K562 (cell line): ENCODE results near the gene ZBTB32. TPM values are rescaled to one million over a fixed set of nuclear protein-coding genes. Genes with fewer than 3 reads are reported as not detected.

ENCODE experiments used
- CBFA2T2 ChIP-seq: fragments of 450-650 bp; conservative IDR thresholded peaks from 2 replicates; pipeline ENCODE4 v1.6.1; 2017; ENCODE audit warnings: mild to moderate bottlenecking
- CREM ChIP-seq: IDR thresholded peaks from 2 replicates; pipeline ENCODE4 v1.6.1; 2014; ENCODE audit warnings: antibody characterized with exemption, low read depth
- E2F8 ChIP-seq: fragments of 450-650 bp; IDR thresholded peaks from 2 replicates; pipeline ENCODE4 v1.7.1; 2018; ENCODE audit warnings: mild to moderate bottlenecking, low read depth; ENCODE audit not compliant: partially characterized antibody
- GTF2E2 ChIP-seq: fragments of 200-800 bp; sonication (Bioruptor generic); IDR thresholded peaks from 2 replicates; pipeline ENCODE4 v1.6.1; 2016; ENCODE audit warnings: missing genetic modification characterization, missing compliant biosample characterization
- HDAC1 ChIP-seq, 2 experiments: fragments of 450-650 bp; IDR thresholded peaks; 2 replicates each; pipeline ENCODE4 v1.6.1; 2016 to 2017; ENCODE audit warnings: inconsistent platforms in 1 of 2, mild to moderate bottlenecking in 1 of 2, moderate library complexity in 1 of 2
- HES1 ChIP-seq: fragments of 450-650 bp; IDR thresholded peaks from 2 replicates; pipeline ENCODE4 v1.6.1; 2016; ENCODE audit warnings: low read depth, mild to moderate bottlenecking, moderate library complexity
- KDM1A ChIP-seq, 2 experiments: fragments of 450-650 bp; IDR thresholded peaks; 2 replicates each; pipeline ENCODE4 v1.6.1; 2016; ENCODE audit warnings: mild to moderate bottlenecking in 2 of 2
- MEIS2 ChIP-seq: fragments of 450-650 bp; IDR thresholded peaks from 2 replicates; pipeline ENCODE4 v1.6.1; 2014; ENCODE audit warnings: mild to moderate bottlenecking; ENCODE audit not compliant: partially characterized antibody
- MYC ChIP-seq, 2 experiments: fragments of 250-450 bp in 1 of 2; sonication (Bioruptor Pico) in 1 of 2; IDR thresholded peaks; 2 replicates each; pipeline versions ENCODE4 v1.5.1 to v1.6.1; 2012 to 2021; ENCODE audit warnings: low read depth in 2 of 2, borderline replicate concordance in 1 of 2, improper control_type of control experiment in 1 of 2, low read length in 1 of 2, mild to moderate bottlenecking in 1 of 2, moderate library complexity in 1 of 2
- NFRKB ChIP-seq: fragments of 450-650 bp; IDR thresholded peaks from 2 replicates; pipeline ENCODE4 v1.6.1; 2016; ENCODE audit warnings: low read depth
- NR4A1 ChIP-seq, 2 experiments: fragments of 250-450 bp in 1 of 2; fragments of 450-650 bp in 1 of 2; sonication (Bioruptor Pico) in 1 of 2; IDR thresholded peaks; 2 replicates each; pipeline versions ENCODE4 v1.4.0 to v1.6.1; 2016 to 2020; ENCODE audit warnings: mild to moderate bottlenecking in 2 of 2, missing compliant biosample characterization in 1 of 2, missing genetic modification characterization in 1 of 2, moderate library complexity in 1 of 2
- NRF1 ChIP-seq, 2 experiments: fragments of 450-650 bp; IDR thresholded peaks in 1 of 2; conservative IDR thresholded peaks in 1 of 2; 2 replicates each; pipeline ENCODE4 v1.6.1; 2014; ENCODE audit warnings: mild to moderate bottlenecking in 2 of 2
- POLR2B ChIP-seq: fragments of 450-650 bp; IDR thresholded peaks from 2 replicates; pipeline ENCODE4 v1.6.1; 2018; ENCODE audit warnings: low read depth; ENCODE audit not compliant: partially characterized antibody
- PRMT5 ChIP-seq: sonication (generic); formaldehyde crosslinking; IDR thresholded peaks from 2 replicates; pipeline ENCODE4 v1.5.0; 2020; ENCODE audit warnings: missing genetic modification reagents
- RB1 ChIP-seq: fragments of 450-650 bp; IDR thresholded peaks from 2 replicates; pipeline ENCODE4 v1.6.1; 2017; ENCODE audit warnings: low read depth, mild to moderate bottlenecking
- TCF7 ChIP-seq: sonication (generic); IDR thresholded peaks from 2 replicates; pipeline ENCODE4 v1.6.1; 2016; ENCODE audit warnings: antibody characterized with exemption, borderline replicate concordance
- TOE1 ChIP-seq, 2 experiments: fragments of 450-650 bp in 1 of 2; sonication (generic) in 1 of 2; formaldehyde crosslinking in 1 of 2; IDR thresholded peaks; 2 replicates each; pipeline versions ENCODE4 v1.7.1 to v1.8.0; 2016 to 2022; ENCODE audit warnings: borderline replicate concordance in 2 of 2, mild to moderate bottlenecking in 2 of 2, antibody characterized with exemption in 1 of 2, inconsistent platforms in 1 of 2, low read depth in 1 of 2, missing genetic modification reagents in 1 of 2, moderate library complexity in 1 of 2
- TRIM28 ChIP-seq: fragments of 450-650 bp; IDR thresholded peaks from 2 replicates; pipeline ENCODE4 v1.6.1; 2017
- ZBTB33 ChIP-seq: sonication (generic); formaldehyde crosslinking; IDR thresholded peaks from 2 replicates; pipeline ENCODE4 v1.8.1; 2023; ENCODE audit warnings: mild to moderate bottlenecking, missing genetic modification reagents
- ZBTB34 ChIP-seq: fragments of 250-450 bp; sonication (Bioruptor Pico); IDR thresholded peaks from 2 replicates; pipeline ENCODE4 v1.8.0; 2021; ENCODE audit warnings: mild to moderate bottlenecking, moderate library complexity
- ZNF41 ChIP-seq: fragments of 250-450 bp; sonication (Bioruptor Pico); conservative IDR thresholded peaks from 2 replicates; pipeline ENCODE4 v1.4.0; 2020; ENCODE audit warnings: mild to moderate bottlenecking
- polyA plus RNA-seq, 8 experiments: library from polyadenylated mRNA; depleted of rRNA in 4 of 8; stranded (reverse) in 5 of 8; unstranded in 3 of 8; fragments of >200 nt; fragmentation: Nextera tagmentation in 2 of 8; fragmentation: Illumina TruSeq in 1 of 8; extraction: Ambion mirVana in 2 of 8; extraction: Trizol in 1 of 8; gene quantifications; 2 replicates each; pipeline versions ENCODE4 v1.2.1 to v1.2.3, GENCODE V29; 2011 to 2014; ENCODE audit warnings: inconsistent platforms in 1 of 8, missing spikeins in 1 of 8
- total RNA-seq, 7 experiments: library from RNA; depleted of rRNA in 6 of 7; stranded (reverse); fragments of >200 nt in 6 of 7; fragmentation: Illumina TruSeq in 2 of 7; extraction: Trizol in 2 of 7; gene quantifications; 2 replicates each; pipeline versions ENCODE4 v1.2.1 to v1.2.3, GENCODE V29; 2011 to 2021; ENCODE audit warnings: low replicate concordance in 1 of 7

Gene ZBTB32
- total and polyA plus RNA-seq, 9 of the 15 experiments (the other 6 are each of a cell fraction or from before 2014, with no cell fraction given), result 0.20 TPM; not detected in 8

- TF ChIP-seq E2F8 (no peak), NR4A1 (CRISPR knock-in tag; IDR thresholded peaks at IDR 0.05) (no peak), NR4A1 (tag; IDR thresholded peaks at IDR 0.05) (no peak), TOE1 (IDR thresholded peaks at IDR 0.05; ENCODE audit: borderline replicate concordance) (peak; percentile 50), TOE1 (CRISPR knock-in tag; IDR thresholded peaks at IDR 0.05; ENCODE audit: borderline replicate concordance, low read depth) (no peak), CREM (no peak), POLR2B (no peak), MYC (IDR thresholded peaks at IDR 0.05; ENCODE audit: low read depth, low read length) (peak; percentile 54; the same call in 1 of the 2 replicates), MYC (CRISPR knock-in tag; IDR thresholded peaks at IDR 0.05; ENCODE audit: borderline replicate concordance, low read depth) (no peak), ZBTB34 (CRISPR knock-in tag) (no peak), RB1 (no peak), ZBTB33 (CRISPR knock-in tag) (no peak), NRF1 (conservative IDR thresholded peaks at IDR 0.05 in 1 of 2, IDR thresholded peaks at IDR 0.05 in 1 of 2) (peak; percentile 39 to 56; a peak in 3 of 4 replicates), GTF2E2 (no peak), NFRKB (no peak), TCF7 (no peak), HES1 (peak; percentile 41; the same call in 1 of the 2 replicates), CBFA2T2 (peak; percentile 95), ZNF41 (CRISPR knock-in tag) (no peak), PRMT5 (CRISPR knock-in tag) (no peak), MEIS2 (peak; percentile 79), KDM1A (IDR thresholded peaks at IDR 0.05) (peak; percentile 83), HDAC1 (IDR thresholded peaks at IDR 0.05) (peak in 1 of 2 experiments; percentile 84; a peak in 2 of 4 replicates), TRIM28 (peak; percentile 28; the same call in 1 of the 2 replicates)
Measured at GRCh38 chr19:35671818-35672217, 32.5 kb upstream of the ZBTB32 start (continued).
